ENCODE measurements around the gene KIAA1328.

Gene KIAA1328

GRCh38 chr18:37218022-37218590 lies 389.2 kb downstream of the KIAA1328 start:
- no peak for TF ChIP-seq CTCF (IDR thresholded peaks at IDR 0.05; ENCODE audit: control insufficient read depth, insufficient read depth, low read depth, low read length, missing control alignments)
- no peak for DNase-seq (ENCODE audit: low read depth)

GRCh38 chr18:37219257-37219656 lies 390.3 kb downstream of the KIAA1328 start:
- no peak for TF ChIP-seq CTCF (IDR thresholded peaks at IDR 0.05; ENCODE audit: control insufficient read depth, insufficient read depth, low read depth, low read length, missing control alignments)
- DNase-seq (ENCODE audit: low read depth), result no peak
- no peak overlapping the region for H3K4me3 ChIP-seq (ENCODE audit: control insufficient read depth, low read depth, low read length)

More at GRCh38 chr18:37218022-37218590, 389.2 kb downstream of the KIAA1328 start:
- H3K4me3 ChIP-seq (ENCODE audit: control insufficient read depth, low read depth, low read length), result no peak overlapping the region

GRCh38 chr18:37222354-37222998 lies 393.5 kb downstream of the KIAA1328 start:
- H3K4me3 ChIP-seq (ENCODE audit: control insufficient read depth, low read depth, low read length), result no peak overlapping the region
- no peak for DNase-seq (ENCODE audit: low read depth)
- TF ChIP-seq CTCF (IDR thresholded peaks at IDR 0.05; ENCODE audit: control insufficient read depth, insufficient read depth, low read depth, low read length, missing control alignments), result no peak

GRCh38 chr18:37222999-37223378 lies 394.1 kb downstream of the KIAA1328 start:
- DNase-seq (ENCODE audit: low read depth), result no peak
- TF ChIP-seq CTCF (IDR thresholded peaks at IDR 0.05; ENCODE audit: control insufficient read depth, insufficient read depth, low read depth, low read length, missing control alignments), result no peak
- no peak overlapping the region for H3K4me3 ChIP-seq (ENCODE audit: control insufficient read depth, low read depth, low read length)

GRCh38 chr18:37225279-37225678 lies 396.4 kb downstream of the KIAA1328 start:
- no peak for DNase-seq (ENCODE audit: low read depth)
- H3K4me3 ChIP-seq (ENCODE audit: control insufficient read depth, low read depth, low read length), result no peak overlapping the region
- TF ChIP-seq CTCF (IDR thresholded peaks at IDR 0.05; ENCODE audit: control insufficient read depth, insufficient read depth, low read depth, low read length, missing control alignments), result no peak

- DNase-seq (ENCODE audit: low read depth), result no peak
- no peak for TF ChIP-seq CTCF (IDR thresholded peaks at IDR 0.05; ENCODE audit: control insufficient read depth, insufficient read depth, low read depth, low read length, missing control alignments)
- no peak overlapping the region for H3K4me3 ChIP-seq (ENCODE audit: control insufficient read depth, low read depth, low read length)
These were observed 401.8 kb downstream of the KIAA1328 start for GRCh38 chr18:37230768-37231167.
